Psoas muscle (tissue), 8 donors: ENCODE data around the gene ZNF174. TPM values are rescaled to one million over a fixed set of nuclear protein-coding genes. Genes with fewer than 3 reads are reported as not detected.

ENCODE experiments used
- ATAC-seq, 4 donors: fragments of 200-7000 bp; cut with Tn5 transposase; one replicate each; pipeline ENCODE4 v1.9.1; 2020; ENCODE audit warnings: moderate library complexity in 3 of 4, mild to moderate bottlenecking in 2 of 4
- DNase-seq, 2 donors: peaks; one replicate each; pipeline ENCODE4 v3.0.0-alpha.2; 2020
- H3K27ac ChIP-seq: fragments of 200-600 bp; one replicate; pipeline ENCODE4 v1.8.0; 2022
- H3K27me3 ChIP-seq, 3 donors: fragments of 200-600 bp in 1 of 3; one replicate each; pipeline versions ENCODE4 v1.6.1 to v1.8.0; 2013 to 2022; ENCODE audit warnings: low read length in 2 of 3, mild to moderate bottlenecking in 2 of 3, moderate library complexity in 1 of 3; ENCODE audit not compliant: insufficient read depth in 3 of 3
- H3K36me3 ChIP-seq, 2 donors: fragments of 200-600 bp in 1 of 2; one replicate each; pipeline versions ENCODE4 v1.6.1 to v1.8.0; 2013 to 2022; ENCODE audit warnings: low read depth in 1 of 2, mild to moderate bottlenecking in 1 of 2, moderate library complexity in 1 of 2; ENCODE audit not compliant: insufficient read depth in 1 of 2
- H3K4me1 ChIP-seq: fragments of 200-600 bp; one replicate; pipeline ENCODE4 v1.8.0; 2022
- H3K4me3 ChIP-seq: fragments of 200-600 bp; one replicate; pipeline ENCODE4 v1.8.0; 2022; ENCODE audit warnings: mild to moderate bottlenecking
- H3K9me3 ChIP-seq: fragments of 200-600 bp; one replicate; pipeline ENCODE4 v1.8.0; 2022
- WGBS, 3 donors: extraction: QIAGEN DNeasy Blood & Tissue Kit; methylation state at CpG; one replicate each; pipeline versions ENCODE4 v1.1.6 to v1.1.7; 2013; 5-methylcytosine and 5-hydroxymethylcytosine counted together
- intact Hi-C, 2 donors: fragments of 100-400 bp; cut with DNase I; formaldehyde crosslinking; loops; one replicate each; pipeline versions ENCODE4 v1.11.0 to v1.14.2; 2022
- polyA plus RNA-seq, 3 donors: library from polyadenylated mRNA; stranded (reverse); fragments of 200-250 nt; gene quantifications; one replicate each; pipeline ENCODE4 v1.2.3, GENCODE V29; 2013
- total RNA-seq, 4 donors: library from RNA; stranded (reverse); fragmentation: NEBNext Ultra II Directional in 2 of 4; extraction: Animal tissue kit (Norgen Biotek cat#: 25700) in 2 of 4; gene quantifications; one replicate each; pipeline versions ENCODE4 v1.2.1 to v1.2.4, GENCODE V29; 2021 to 2023
- TF ChIP-seq, protein P1 (sequence below): fragments of 200-600 bp; IDR thresholded peaks from one replicate; pipeline ENCODE4 v1.8.0; 2022; ENCODE audit warnings: antibody characterized with exemption
- donor health status: healthy with polysubstance abuse.
- donor health status: DM: no; HTN: no; CAD: no; lungs with moderate emphysema.
- donor health status: Bipolar disorder and iron deficiency.
- donor health status: healthy.
- donor health status: DM: yes; HTN: yes; CAD: no.
- donor health status: DM: no; HTN: no; CAD: no.
- donor health status: DM: no; HTN: no; CAD: no.
- donor health status: DM: yes; HTN: yes; CAD: no.

The ZNF174 gene
- total and polyA plus RNA-seq, 7 donors = 6.1 to 23.3 (median 6.7) TPM

DNA sequence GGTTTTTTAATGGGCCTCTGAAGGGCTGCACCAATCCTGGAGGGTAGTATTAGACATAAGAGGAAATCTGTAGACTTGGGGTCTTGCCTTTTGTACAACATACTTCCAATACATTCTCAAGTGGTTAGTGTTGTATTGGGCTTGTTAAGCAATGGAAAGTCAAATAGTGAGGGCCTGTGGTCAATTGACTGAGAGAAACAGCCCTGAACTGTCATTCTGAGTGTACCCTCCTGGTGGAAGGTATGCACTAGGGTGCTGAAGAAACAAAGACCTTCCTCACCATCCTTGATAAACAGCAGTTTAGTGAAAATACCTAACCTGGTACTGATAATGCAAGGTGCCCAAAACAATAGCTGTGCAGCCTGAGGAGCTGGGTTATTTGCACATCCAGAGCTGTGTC lies 23.1 kb upstream of the ZNF174 start:
- Histone ChIP-seq H3K4me1 (no peaks in the 10 kb centered on the region), H3K9me3 (peaks cover 89% of the 10 kb centered on the region), H3K27ac (no peak overlapping the region), H3K27me3 (no peaks in the 10 kb centered on the region), H3K4me3 (no peak overlapping the region), H3K36me3 (peaks cover 9 to 12% of the 10 kb centered on the region in 2 donors)
- no peak for ATAC-seq
- intact Hi-C loops = no loop called here
- no peak for DNase-seq
- TF ChIP-seq, protein P1, sequence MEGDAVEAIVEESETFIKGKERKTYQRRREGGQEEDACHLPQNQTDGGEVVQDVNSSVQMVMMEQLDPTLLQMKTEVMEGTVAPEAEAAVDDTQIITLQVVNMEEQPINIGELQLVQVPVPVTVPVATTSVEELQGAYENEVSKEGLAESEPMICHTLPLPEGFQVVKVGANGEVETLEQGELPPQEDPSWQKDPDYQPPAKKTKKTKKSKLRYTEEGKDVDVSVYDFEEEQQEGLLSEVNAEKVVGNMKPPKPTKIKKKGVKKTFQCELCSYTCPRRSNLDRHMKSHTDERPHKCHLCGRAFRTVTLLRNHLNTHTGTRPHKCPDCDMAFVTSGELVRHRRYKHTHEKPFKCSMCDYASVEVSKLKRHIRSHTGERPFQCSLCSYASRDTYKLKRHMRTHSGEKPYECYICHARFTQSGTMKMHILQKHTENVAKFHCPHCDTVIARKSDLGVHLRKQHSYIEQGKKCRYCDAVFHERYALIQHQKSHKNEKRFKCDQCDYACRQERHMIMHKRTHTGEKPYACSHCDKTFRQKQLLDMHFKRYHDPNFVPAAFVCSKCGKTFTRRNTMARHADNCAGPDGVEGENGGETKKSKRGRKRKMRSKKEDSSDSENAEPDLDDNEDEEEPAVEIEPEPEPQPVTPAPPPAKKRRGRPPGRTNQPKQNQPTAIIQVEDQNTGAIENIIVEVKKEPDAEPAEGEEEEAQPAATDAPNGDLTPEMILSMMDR = no peak

GRCh38 chr16:3383045-3383448 lies 18.0 kb upstream of the ZNF174 start:
- H3K27ac ChIP-seq = no peak overlapping the region
- peaks cover 87% of the 10 kb centered on the region for H3K9me3 ChIP-seq
- TF ChIP-seq, protein P1 = no peak
- ATAC-seq (no peak), DNase-seq (no peak)
- H3K27me3 ChIP-seq = no peaks in the 10 kb centered on the region
- peaks cover 36 to 39% of the 10 kb centered on the region in 2 donors for H3K36me3 ChIP-seq
- H3K4me1 ChIP-seq = no peaks in the 10 kb centered on the region
- 97 to 98% (median 98%) methylated on average over 10 of the region's 10 CpGs for WGBS, 3 donors
- H3K4me3 ChIP-seq = no peak overlapping the region
- intact Hi-C loops = no loop called here

GRCh38 chr16:3388325-3388724 lies 12.7 kb upstream of the ZNF174 start:
- WGBS, 3 donors = 95 to 99% (median 97%) methylated on average over 6 of the region's 6 CpGs
- intact Hi-C loops = no loop called here
- DNase-seq = no peak
- no peaks in the 10 kb centered on the region for H3K27me3 ChIP-seq
- ATAC-seq = no peak
- no peak overlapping the region for H3K4me3 ChIP-seq
- H3K36me3 ChIP-seq = peaks cover 31 to 68% of the 10 kb centered on the region in 2 donors
- TF ChIP-seq, protein P1 = no peak
- H3K4me1 ChIP-seq = no peaks in the 10 kb centered on the region
- H3K9me3 ChIP-seq = peaks cover 85% of the 10 kb centered on the region
- H3K27ac ChIP-seq = no peak overlapping the region

GRCh38 chr16:3389663-3390338 lies 11.2 kb upstream of the ZNF174 start:
- ATAC-seq = no peak
- Histone ChIP-seq H3K36me3 (peaks cover 32 to 70% of the 10 kb centered on the region in 2 donors), H3K4me1 (no peaks in the 10 kb centered on the region), H3K27me3 (no peaks in the 10 kb centered on the region), H3K9me3 (peaks cover 84% of the 10 kb centered on the region), H3K4me3 (no peak overlapping the region), H3K27ac (no peak overlapping the region)
- 96 to 97% (median 96%) methylated on average over 9 of the region's 9 CpGs for WGBS, 3 donors
- TF ChIP-seq, protein P1 = no peak
- intact Hi-C loops = no loop called here
- no peak for DNase-seq

DNA sequence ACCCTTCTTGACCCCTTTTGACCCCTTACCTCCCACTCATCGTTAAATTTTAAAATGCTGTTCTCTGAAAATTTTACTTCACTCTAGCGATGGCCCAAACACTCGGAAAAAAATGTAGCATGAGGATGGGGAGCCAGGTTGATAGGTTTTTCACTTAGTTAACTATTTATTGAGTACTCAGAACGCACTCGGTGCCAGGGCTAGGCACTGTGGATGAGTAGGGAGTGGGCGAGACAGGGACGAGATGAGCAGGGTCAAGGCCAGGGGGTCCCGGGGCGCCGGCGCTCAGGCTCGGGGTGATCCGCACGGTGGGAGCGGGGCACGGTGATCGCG lies 603 bp upstream of the ZNF174 start:
- Histone ChIP-seq H3K4me1 (peaks cover 12% of the 10 kb centered on the region), H3K36me3 (peaks cover 11 to 54% of the 10 kb centered on the region in 2 donors), H3K27me3 (no peaks in the 10 kb centered on the region), H3K4me3 (peak overlapping the region; percentile 98), H3K9me3 (peaks cover 45% of the 10 kb centered on the region), H3K27ac (peak overlapping the region; percentile 90)
- intact Hi-C loops = loop anchor here (2.0 to 5.0 kb wide), 3 partner anchors 56 to 100 kb away; partner anchors contain the start of gene CLUAP1 (in 1 of the 2)
- no peak for DNase-seq
- WGBS, 3 donors = 0 to 1% (median 0%) methylated on average over 18 of the region's 18 CpGs
- TF ChIP-seq, protein P1 = no peak
- ATAC-seq = no peak
